ENCODE results near the gene ARHGEF2. TPM values are rescaled to one million over a fixed set of nuclear protein-coding genes. Genes with fewer than 3 reads are reported as not detected.

ARHGEF2 gene
- total and polyA plus RNA-seq, 2 donors from 2014 or later = 32.3 to 99.6 TPM

DNA sequence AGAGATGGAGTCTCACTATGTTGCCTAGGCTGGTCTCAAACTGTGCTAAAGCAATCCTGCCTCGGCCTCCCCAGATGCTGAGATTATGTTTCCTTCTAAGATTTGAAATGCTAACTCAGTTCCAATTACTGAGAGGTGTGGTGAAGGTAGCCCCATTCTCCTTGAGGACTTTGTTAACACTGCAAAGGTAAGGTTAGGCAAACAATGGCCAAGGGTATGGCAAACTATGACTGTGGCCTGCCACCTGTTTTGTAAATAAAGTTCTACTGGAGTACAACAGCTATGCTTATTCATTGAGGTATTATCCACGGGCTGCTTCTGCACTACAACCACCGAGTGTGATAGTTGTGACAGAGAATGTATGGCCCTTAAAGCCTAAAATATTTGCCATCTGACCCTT, 57.6 kb downstream of the ARHGEF2 start:
- peaks cover 20 to 66% (median 49%) of the 10 kb centered on the region in 3 donors for H3K36me3 ChIP-seq (ENCODE audit: control insufficient read depth in 2 of 3, insufficient read depth in 3 of 3, low read length in 3 of 3)
- H3K4me3 ChIP-seq (ENCODE audit: low read length in 3 of 3) = no peak overlapping the region
- no peak overlapping the region for H3K27ac ChIP-seq (ENCODE audit: low read depth in 2 of 2, low read length in 2 of 2)
- no peak overlapping the region for H3K9ac ChIP-seq (ENCODE audit: low read length in 3 of 3)
- FAIRE-seq (no peak), DNase-seq (no peak)
- H3K4me1 ChIP-seq (ENCODE audit: control insufficient read depth in 2 of 3, insufficient read depth in 2 of 3, low read depth in 1 of 3, low read length in 3 of 3) = peaks cover 0 to 2% (median 0%) of the 10 kb centered on the region in 3 donors
- TF ChIP-seq, protein P1, sequence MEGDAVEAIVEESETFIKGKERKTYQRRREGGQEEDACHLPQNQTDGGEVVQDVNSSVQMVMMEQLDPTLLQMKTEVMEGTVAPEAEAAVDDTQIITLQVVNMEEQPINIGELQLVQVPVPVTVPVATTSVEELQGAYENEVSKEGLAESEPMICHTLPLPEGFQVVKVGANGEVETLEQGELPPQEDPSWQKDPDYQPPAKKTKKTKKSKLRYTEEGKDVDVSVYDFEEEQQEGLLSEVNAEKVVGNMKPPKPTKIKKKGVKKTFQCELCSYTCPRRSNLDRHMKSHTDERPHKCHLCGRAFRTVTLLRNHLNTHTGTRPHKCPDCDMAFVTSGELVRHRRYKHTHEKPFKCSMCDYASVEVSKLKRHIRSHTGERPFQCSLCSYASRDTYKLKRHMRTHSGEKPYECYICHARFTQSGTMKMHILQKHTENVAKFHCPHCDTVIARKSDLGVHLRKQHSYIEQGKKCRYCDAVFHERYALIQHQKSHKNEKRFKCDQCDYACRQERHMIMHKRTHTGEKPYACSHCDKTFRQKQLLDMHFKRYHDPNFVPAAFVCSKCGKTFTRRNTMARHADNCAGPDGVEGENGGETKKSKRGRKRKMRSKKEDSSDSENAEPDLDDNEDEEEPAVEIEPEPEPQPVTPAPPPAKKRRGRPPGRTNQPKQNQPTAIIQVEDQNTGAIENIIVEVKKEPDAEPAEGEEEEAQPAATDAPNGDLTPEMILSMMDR (IDR thresholded peaks at IDR 0.05; ENCODE audit: borderline replicate concordance, extremely low read depth, insufficient read depth) = no peak
- no peaks in the 10 kb centered on the region for H3K9me3 ChIP-seq (ENCODE audit: control insufficient read depth in 2 of 3, insufficient read depth in 1 of 3, low read length in 3 of 3)
- intact Hi-C loops (cut with DNase I) = no loop called here
- no peaks in the 10 kb centered on the region for H3K27me3 ChIP-seq (ENCODE audit: control insufficient read depth, insufficient read depth, low read length)

DNA sequence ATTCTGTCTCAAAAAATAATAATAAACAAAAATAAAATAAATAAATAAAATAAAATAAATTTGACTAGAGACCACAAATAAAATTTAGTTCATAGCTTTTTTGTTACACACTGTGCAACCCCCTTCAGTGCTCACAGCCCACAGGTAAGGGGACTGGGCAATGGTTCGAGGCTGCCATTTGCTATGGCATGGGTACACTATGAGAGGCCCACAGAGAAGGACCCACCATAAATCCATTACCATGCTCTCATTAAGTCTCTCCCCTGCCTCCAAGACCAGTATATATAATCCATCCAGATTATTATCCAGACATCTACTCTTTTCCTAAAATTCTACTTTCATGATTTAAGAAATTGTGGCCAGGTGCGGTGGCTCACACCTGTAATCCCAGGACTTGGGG, 58.5 kb downstream of the ARHGEF2 start:
- Histone ChIP-seq H3K9ac (ENCODE audit: low read length in 3 of 3) (no peak overlapping the region), H3K4me3 (ENCODE audit: low read length in 3 of 3) (no peak overlapping the region), H3K4me1 (ENCODE audit: control insufficient read depth in 2 of 3, insufficient read depth in 2 of 3, low read depth in 1 of 3, low read length in 3 of 3) (no peaks in the 10 kb centered on the region), H3K27ac (ENCODE audit: low read depth in 2 of 2, low read length in 2 of 2) (no peak overlapping the region), H3K9me3 (ENCODE audit: control insufficient read depth in 2 of 3, insufficient read depth in 1 of 3, low read length in 3 of 3) (no peaks in the 10 kb centered on the region), H3K27me3 (ENCODE audit: control insufficient read depth, insufficient read depth, low read length) (no peaks in the 10 kb centered on the region), H3K36me3 (ENCODE audit: control insufficient read depth in 2 of 3, insufficient read depth in 3 of 3, low read length in 3 of 3) (peaks cover 17 to 62% (median 44%) of the 10 kb centered on the region in 3 donors)
- DNase-seq (no peak), FAIRE-seq (no peak)
- TF ChIP-seq, protein P1 (IDR thresholded peaks at IDR 0.05; ENCODE audit: borderline replicate concordance, extremely low read depth, insufficient read depth) = no peak
- intact Hi-C loops (cut with DNase I) = no loop called here

DNA sequence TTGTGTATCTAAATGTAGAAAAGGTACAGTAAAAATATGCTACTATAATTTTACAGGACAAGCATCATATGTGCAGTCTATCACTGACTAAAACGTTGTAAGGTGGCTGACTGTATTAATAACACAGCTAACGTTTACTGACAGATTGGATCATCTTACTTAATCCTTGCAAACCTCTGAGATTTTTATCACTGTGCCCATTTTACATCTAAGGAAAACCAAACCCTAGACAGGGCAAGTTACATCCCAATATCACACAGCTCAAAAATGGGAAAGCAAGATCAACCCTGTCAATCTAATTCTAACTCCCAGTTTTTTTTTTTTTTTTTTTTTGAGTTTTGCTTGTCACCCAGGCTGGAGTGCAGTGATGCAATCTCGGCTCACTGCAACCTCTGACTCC, 59.7 kb downstream of the ARHGEF2 start:
- Histone ChIP-seq H3K4me1 (ENCODE audit: control insufficient read depth in 2 of 3, insufficient read depth in 2 of 3, low read depth in 1 of 3, low read length in 3 of 3) (no peaks in the 10 kb centered on the region), H3K4me3 (ENCODE audit: low read length in 3 of 3) (no peak overlapping the region), H3K27me3 (ENCODE audit: control insufficient read depth, insufficient read depth, low read length) (no peaks in the 10 kb centered on the region), H3K27ac (ENCODE audit: low read depth in 2 of 2, low read length in 2 of 2) (no peak overlapping the region), H3K9me3 (ENCODE audit: control insufficient read depth in 2 of 3, insufficient read depth in 1 of 3, low read length in 3 of 3) (no peaks in the 10 kb centered on the region), H3K9ac (ENCODE audit: low read length in 3 of 3) (no peak overlapping the region), H3K36me3 (ENCODE audit: control insufficient read depth in 2 of 3, insufficient read depth in 3 of 3, low read length in 3 of 3) (peaks cover 20 to 72% (median 51%) of the 10 kb centered on the region in 3 donors)
- no peak for FAIRE-seq
- no peak for DNase-seq
- intact Hi-C loops (cut with DNase I) = no loop called here
- TF ChIP-seq, protein P1 (IDR thresholded peaks at IDR 0.05; ENCODE audit: borderline replicate concordance, extremely low read depth, insufficient read depth) = no peak

Measured in kidney (tissue), 14 donors.